ENCODE data around the gene MYH10.

MYH10 gene

DNA sequence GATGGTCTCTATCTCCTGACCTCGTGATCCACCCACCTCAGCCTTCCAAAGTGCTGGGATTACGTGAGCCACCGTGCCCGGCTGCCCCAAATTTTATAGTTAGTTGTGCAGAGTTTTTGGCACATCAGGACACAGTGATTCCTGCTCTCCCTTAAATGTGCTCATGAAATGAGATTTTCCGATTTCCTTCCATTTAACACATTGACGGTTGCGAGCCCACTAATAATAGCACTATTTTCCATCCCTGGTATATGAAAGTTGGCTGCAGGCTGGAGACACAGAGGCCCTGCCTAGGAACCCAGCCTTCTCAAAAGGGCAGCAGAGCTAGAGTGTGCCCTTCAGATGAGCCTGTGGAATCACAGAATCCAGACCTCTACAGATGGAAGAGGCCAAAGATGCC lies 17.4 kb upstream of the MYH10 start:
- no peak for DNase-seq

- no peak for DNase-seq
Measured at GRCh38 chr17:8647202-8647601, 16.7 kb upstream of the MYH10 start.

DNA sequence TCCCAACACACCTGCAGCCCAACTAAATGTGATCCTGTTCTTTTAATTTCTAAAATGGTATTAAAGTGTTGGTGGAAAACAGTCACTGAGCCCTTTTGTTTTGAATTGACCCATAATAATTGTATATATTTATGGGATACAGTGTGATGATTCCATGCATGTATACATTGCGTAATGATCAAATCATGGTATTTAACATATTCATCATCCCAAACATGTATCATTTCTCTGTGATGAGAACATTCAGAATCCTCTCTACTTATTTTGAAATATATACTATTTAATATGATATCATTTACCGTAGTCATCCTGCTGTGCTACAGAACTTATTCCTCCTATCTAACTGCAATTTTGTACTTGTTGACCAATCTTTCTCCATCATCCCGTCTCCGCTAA lies 14.0 kb upstream of the MYH10 start:
- DNase-seq: no peak

DNA sequence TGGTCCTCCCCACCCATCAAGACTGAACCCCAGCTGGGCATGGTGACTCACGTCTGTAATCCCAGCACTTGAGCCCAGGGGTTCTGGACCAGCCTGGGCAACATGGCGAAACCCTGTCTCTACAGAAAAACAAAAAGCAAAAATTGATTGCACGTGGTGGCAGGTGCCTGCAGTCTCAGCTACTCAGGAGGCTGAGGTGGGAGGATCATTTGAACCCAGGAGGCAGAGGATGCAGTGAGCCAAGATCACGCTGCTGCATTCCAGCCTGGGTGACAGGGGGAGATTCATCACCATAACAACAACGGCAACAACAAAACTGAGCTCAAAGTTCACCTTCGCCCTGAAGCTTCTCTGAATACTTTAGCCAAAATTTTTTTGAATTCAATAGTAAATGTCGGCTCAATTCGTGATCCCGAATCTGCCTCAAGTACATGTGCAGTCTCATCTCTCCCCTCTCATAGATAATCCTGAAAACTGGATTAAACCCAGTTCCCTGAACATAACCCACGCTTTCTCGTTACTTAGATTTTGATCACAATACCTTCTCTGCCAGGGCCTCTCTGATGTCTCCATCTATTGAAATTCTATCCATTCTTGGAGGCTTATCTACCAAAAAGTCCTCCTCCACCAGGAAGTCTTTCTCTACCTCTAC lies 13.5 kb upstream of the MYH10 start:
- no peak for DNase-seq

DNA sequence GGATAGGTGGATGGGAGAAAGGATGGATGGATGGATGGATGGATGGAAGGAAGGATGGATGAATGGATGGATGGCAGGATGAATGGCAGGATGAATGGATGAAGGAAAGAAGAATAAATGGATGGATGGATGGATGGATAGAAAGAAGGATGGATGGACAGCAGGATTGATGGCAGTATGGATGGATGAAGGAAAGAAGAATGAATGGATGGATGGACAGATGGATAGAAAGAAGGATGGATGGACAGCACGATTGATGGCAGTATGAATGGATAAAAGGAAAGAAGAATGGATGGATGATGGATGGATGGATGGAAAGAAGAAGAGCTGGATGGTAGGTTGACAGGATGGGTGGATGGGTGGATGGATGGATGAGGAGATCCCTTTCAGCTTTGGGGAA lies 9.2 kb upstream of the MYH10 start:
- no peak for DNase-seq

DNA sequence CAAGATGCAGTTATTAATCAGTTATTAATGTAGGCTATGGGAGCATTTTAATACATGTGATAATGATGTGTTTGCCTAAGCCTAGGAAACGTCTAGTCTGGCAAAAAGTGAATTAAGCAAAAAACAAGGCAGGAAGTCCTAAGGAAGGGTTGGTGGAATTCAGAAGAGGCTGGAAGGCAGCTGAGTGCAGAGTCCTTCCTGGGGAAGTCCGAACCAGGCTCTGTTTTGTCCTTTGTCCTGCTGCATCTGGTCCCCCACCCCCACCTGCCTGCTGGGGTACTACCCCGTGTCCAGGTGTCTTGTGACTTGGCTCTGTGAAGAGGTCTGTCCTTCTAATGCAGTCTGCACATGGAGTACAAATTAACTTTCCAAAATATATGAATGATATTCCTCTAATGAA lies 1.5 kb upstream of the MYH10 start:
- DNase-seq: no peak

GRCh38 chr17:8631554-8631877 lies 991 bp upstream of the MYH10 start:
- DNase-seq: no peak

DNA sequence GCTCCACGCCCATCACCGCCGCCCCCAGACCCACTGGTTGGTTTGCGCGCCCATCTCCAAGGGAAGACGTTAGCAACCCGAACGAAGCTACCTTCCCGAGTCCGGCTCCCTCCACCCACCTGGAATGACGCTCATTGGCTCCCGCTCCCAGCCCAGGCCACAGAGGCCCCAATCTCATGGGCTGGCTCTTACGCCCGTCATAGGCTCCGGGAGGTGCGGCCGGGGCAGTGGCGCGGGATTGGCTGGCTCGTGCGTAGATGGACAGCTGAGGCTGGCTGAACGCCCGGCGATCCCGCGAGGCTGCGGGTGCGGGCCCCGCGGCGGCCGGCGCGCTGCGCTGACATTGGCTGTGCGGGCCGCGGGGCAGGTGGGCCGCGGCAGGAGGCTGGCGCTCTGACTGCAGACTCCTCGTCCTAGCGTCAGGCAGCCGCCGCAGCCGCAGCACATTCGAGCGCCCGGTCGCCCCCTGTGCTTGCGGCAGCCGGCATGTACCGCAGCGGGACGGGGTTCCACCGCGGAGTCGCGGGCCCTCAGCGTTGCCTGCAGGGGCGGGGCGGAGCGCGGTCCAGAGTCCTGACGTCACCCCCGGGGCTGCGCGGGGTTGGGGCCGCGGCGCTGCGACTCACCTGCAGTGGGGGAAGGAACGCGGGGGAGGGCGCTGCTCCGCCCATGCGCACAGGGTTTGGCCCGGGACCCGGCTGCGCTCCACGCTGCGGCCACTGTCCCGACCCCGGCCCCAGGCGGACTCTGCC lies 453 bp upstream of the MYH10 start:
- peak; percentile 88 for DNase-seq

GRCh38 chr17:8629371-8630226 lies 926 bp downstream of the MYH10 start:
- no peak for DNase-seq

DNA sequence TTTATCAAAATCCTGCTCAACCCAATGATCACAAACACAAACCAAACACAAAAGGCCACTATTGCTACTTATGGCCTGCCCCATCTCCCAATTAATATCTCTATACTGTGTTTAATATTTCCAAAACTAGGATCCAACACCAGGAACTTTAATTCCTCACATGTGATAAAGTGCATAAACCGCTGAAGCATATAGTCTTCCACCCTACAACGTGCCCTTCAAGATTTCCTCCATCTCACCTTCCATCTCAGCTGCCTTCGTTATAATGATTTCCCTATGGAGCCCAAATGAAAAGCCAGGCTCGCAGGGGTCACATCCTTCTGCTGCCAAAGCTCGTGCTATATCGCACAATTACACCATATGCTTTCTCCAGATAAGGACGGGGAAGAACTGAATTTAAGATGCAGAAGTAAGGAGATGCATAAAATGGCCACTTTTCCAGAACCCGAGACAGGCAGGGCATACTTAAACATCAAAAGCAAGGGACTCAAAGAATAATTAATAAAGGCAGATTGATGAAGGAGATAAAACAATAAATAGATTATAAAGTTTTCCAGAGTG lies 1.8 kb downstream of the MYH10 start:
- no peak for DNase-seq

- no peak for DNase-seq
Measured at GRCh38 chr17:8628172-8628571, 2.4 kb downstream of the MYH10 start.

GRCh38 chr17:8623591-8623990 lies 6.9 kb downstream of the MYH10 start:
- no peak for DNase-seq

DNA sequence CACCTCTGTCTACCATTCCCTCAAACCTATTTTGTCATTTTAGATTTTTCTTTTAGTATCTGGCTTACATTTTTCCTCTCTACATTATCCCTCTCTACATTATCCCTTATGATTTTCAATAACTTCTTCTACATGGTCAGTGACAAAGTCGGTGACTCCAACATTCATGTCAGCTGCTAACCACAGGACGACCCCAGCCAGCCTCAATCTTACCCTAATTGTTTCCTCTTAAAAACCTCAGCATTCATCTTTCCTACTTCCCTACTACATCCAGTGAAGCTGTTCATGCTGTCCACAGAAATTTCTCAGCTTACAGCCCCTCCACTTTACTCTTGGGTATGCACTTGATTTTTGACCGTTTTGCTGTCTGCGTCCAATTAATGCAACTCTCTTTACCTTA lies 8.3 kb downstream of the MYH10 start:
- DNase-seq: no peak

DNA sequence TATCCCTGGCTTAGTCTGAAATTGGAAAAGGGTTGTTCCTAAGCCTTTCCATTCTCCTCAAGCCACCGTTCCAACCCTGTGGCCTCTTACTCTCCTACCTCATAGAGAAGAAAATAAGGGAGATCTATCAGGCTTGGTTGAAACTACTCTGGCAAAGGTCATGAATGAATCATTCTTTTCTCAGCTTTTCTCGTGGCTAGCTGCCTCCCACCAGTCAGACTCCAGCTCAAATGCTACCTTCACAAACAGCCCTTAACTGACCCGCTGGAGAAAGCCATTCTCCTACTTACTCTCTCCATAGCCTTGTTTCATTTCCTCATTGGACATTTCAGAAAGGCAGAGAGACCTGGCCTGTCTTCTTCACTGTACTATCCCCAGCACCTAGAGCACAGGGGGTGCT lies 8.9 kb downstream of the MYH10 start:
- no peak for DNase-seq

GRCh38 chr17:8619294-8619693 lies 11.2 kb downstream of the MYH10 start:
- no peak for DNase-seq

- no peak for DNase-seq
Measured at GRCh38 chr17:8618825-8619224, 11.7 kb downstream of the MYH10 start.

DNA sequence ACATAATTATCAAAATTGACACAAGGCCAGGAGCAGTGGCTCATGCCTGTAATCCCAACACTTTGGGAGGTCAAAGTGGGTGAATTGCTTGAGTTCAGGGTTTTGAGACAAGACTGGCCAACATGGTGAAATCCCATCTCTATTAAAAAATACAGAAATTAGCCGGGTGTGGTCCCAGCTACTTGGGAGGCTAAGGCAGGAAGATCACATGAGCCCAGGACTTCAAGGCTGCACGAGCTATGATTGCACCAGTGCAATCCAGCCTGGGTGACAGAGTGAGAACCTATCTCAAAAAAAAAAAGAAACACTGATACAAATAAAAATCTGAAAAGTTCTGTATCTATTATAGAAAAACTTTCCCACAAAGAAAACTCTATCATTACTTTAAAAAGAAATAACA lies 15.5 kb downstream of the MYH10 start:
- DNase-seq: no peak

DNA sequence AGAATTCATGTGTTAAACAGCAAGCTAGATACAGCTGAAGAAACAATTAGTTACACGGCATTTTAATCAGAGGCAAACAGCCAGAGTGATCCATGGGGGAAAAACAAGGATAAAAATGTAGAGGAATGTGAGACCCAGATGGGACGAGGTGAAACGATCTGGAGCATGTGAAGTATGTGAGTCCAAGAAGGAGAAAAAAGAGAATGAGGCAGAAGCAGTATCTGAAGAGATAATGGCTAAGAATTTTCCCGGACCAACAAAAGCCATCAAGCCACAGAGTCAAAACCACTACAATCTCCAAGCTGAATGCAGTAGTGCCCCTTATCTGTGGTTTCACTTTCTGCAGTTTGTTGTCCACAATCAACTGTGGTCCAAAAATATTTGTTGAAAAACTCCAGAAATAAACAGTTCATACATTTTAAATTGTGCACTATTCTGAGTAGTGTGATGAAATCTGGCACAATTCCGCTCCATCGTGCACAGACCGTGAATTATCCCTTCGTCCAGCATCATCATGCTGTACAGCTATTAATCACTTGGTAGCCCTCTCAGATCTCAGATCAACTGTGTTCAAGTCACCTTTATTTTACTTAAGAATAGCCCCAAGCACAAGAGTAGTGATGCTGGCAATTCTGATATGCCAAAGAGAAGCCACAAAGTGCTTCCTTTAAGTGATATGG lies 18.8 kb downstream of the MYH10 start:
- DNase-seq: no peak

GRCh38 chr17:8611137-8611536 lies 19.4 kb downstream of the MYH10 start:
- DNase-seq: no peak

DNA sequence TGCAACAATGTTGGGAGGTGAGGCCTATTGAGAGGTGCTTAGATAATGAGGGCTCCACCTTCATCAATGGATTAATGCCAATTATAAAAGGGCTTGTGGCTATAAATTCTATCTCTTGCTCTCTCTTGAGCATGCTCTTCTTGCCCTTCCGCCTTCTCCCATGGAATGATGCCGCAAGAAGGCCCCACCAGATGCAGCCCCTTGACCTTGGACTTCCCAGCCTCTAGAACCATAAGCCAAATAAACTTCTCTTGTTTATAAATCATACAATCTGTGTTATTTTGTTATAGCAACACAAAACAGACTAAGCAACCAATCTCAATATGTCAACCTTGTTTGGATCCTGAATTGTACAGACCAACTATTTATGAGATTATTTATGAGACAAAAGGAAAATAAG lies 20.0 kb downstream of the MYH10 start:
- DNase-seq: no peak

GRCh38 chr17:8609910-8610309 lies 20.6 kb downstream of the MYH10 start:
- no peak for DNase-seq

GRCh38 chr17:8608001-8608400 lies 22.5 kb downstream of the MYH10 start:
- DNase-seq: no peak

DNA sequence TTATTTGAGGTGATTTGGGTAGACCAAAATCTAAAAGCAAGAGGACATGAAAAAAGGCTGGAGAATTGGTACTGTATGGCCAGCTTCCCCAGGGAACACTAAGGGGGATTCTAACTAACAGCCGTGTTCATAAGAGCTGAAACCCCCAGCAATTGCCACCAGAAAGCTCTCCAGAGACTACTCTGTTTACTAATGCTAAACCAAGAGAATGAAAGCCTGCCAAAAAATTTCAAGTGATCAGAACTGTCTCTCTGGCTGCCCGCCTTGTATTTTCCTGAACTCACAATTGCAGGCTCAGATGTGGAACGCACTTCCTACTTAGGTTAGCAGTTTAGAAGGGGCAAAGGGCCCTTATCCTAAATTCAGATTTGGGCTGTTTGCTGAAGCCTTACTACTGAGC lies 24.1 kb downstream of the MYH10 start:
- DNase-seq: no peak

Measured in CD4-positive, alpha-beta T cell treated with Interferon gamma for 1 hour (primary cell).